Lower leg skin (tissue), 3 donors: Measurements from ENCODE around the gene PPIL6.

Experiments used
- CTCF ChIP-seq, 3 donors: fragments of 450-650 bp; IDR thresholded peaks; one replicate each; pipeline ENCODE4 v1.5.1; 2016; ENCODE audit warnings: antibody characterized with exemption in 3 of 3, mild to moderate bottlenecking in 3 of 3, moderate library complexity in 2 of 3
- POLR2A ChIP-seq, 2 donors: fragments of 450-650 bp; IDR thresholded peaks; one replicate each; pipeline ENCODE4 v1.6.1; 2016 to 2017; ENCODE audit warnings: antibody characterized with exemption in 2 of 2, mild to moderate bottlenecking in 1 of 2, moderate library complexity in 1 of 2

- TF ChIP-seq CTCF (IDR thresholded peaks at IDR 0.05), result no peak
- no peak for TF ChIP-seq POLR2A (IDR thresholded peaks at IDR 0.05)
These were observed 37.9 kb upstream of the PPIL6 start for GRCh38 chr6:109478222-109478805.
